HG02759 (cell line): Measurements from ENCODE around the gene NIPAL3.
"Not testable (repeated sequence)": the region's sequence is repeated elsewhere in the genome, so short reads cannot be mapped to it uniquely, and the experiment has no call there.

Experiments used
- ATAC-seq: cut with Tn5 transposase; IDR thresholded peaks from one replicate; pipeline ENCODE4 v1.9.1; 2021; ENCODE audit warnings: mild to moderate bottlenecking, moderate library complexity; ENCODE audit not compliant: unreplicated experiment

The NIPAL3 gene

GRCh38 chr1:24454673-24455072 lies 39.1 kb downstream of the NIPAL3 start:
- ATAC-seq: no peak

GRCh38 chr1:24455272-24455671 lies 39.7 kb downstream of the NIPAL3 start:
- ATAC-seq: no peak

GRCh38 chr1:24457866-24458265 lies 42.3 kb downstream of the NIPAL3 start:
- ATAC-seq: no peak

GRCh38 chr1:24459551-24460266 lies 44.1 kb downstream of the NIPAL3 start:
- no peak for ATAC-seq

- not testable (repeated sequence) for ATAC-seq
Measured at GRCh38 chr1:24462128-24462527, 46.5 kb downstream of the NIPAL3 start.

- no peak for ATAC-seq
Measured at GRCh38 chr1:24463776-24464735, 48.5 kb downstream of the NIPAL3 start.

- ATAC-seq: no peak
Measured at GRCh38 chr1:24465099-24465498, 49.5 kb downstream of the NIPAL3 start.

GRCh38 chr1:24465638-24466037 lies 50.0 kb downstream of the NIPAL3 start:
- ATAC-seq: no peak

- ATAC-seq: no peak
Measured at GRCh38 chr1:24468685-24469316, 53.2 kb downstream of the NIPAL3 start.

- ATAC-seq: no peak
Measured at GRCh38 chr1:24470592-24470991, 55.0 kb downstream of the NIPAL3 start.

- no peak for ATAC-seq
Measured at GRCh38 chr1:24472527-24473251, 57.1 kb downstream of the NIPAL3 start.

- no peak for ATAC-seq
Measured at GRCh38 chr1:24474193-24474592, 58.6 kb downstream of the NIPAL3 start.

- ATAC-seq: no peak
Measured at GRCh38 chr1:24475700-24476099, 60.1 kb downstream of the NIPAL3 start.

- no peak for ATAC-seq
Measured at GRCh38 chr1:24476571-24476970, 61.0 kb downstream of the NIPAL3 start.

GRCh38 chr1:24477309-24477708 lies 61.7 kb downstream of the NIPAL3 start:
- ATAC-seq: no peak

- ATAC-seq: peak; percentile 43
Measured at GRCh38 chr1:24481101-24481500, 65.5 kb downstream of the NIPAL3 start.

- ATAC-seq: no peak
Measured at GRCh38 chr1:24481843-24482610, 66.4 kb downstream of the NIPAL3 start.

- ATAC-seq: no peak
Measured at GRCh38 chr1:24483441-24483840, 67.8 kb downstream of the NIPAL3 start.

GRCh38 chr1:24484199-24484598 lies 68.6 kb downstream of the NIPAL3 start:
- no peak for ATAC-seq
